Liver (tissue), 9 donors: ENCODE data around the gene PRR16. TPM values are rescaled to one million over a fixed set of nuclear protein-coding genes. Genes with fewer than 3 reads are reported as not detected.

Experiments
- DNase-seq: peaks from one replicate; pipeline ENCODE4 v3.0.0-alpha.2; 2017; ENCODE audit warnings: low spot score
- H3K27ac ChIP-seq, 2 donors: one replicate each; pipeline ENCODE4 v1.7.0; 2013; ENCODE audit warnings: inconsistent platforms in 2 of 2, low read length in 2 of 2, control low read depth in 1 of 2, low read depth in 1 of 2, mild to moderate bottlenecking in 1 of 2
- H3K27me3 ChIP-seq, 4 donors: one replicate each; pipeline versions ENCODE4 v1.6.1 to v1.7.0; 2013; ENCODE audit warnings: low read length in 3 of 4, inconsistent platforms in 1 of 4, mild to moderate bottlenecking in 1 of 4, moderate library complexity in 1 of 4; ENCODE audit not compliant: control insufficient read depth in 4 of 4, insufficient read depth in 4 of 4
- H3K36me3 ChIP-seq, 4 donors: one replicate each; pipeline versions ENCODE4 v1.6.1 to v1.7.0; 2013; ENCODE audit warnings: low read length in 3 of 4, mild to moderate bottlenecking in 3 of 4, low read depth in 1 of 4, moderate library complexity in 1 of 4; ENCODE audit not compliant: control insufficient read depth in 4 of 4, insufficient read depth in 3 of 4
- H3K4me1 ChIP-seq, 4 donors: one replicate each; pipeline versions ENCODE4 v1.6.1 to v1.7.0; 2013; ENCODE audit warnings: low read length in 3 of 4, mild to moderate bottlenecking in 3 of 4, moderate library complexity in 1 of 4; ENCODE audit not compliant: control insufficient read depth in 4 of 4, insufficient read depth in 4 of 4
- H3K4me3 ChIP-seq, 3 donors: one replicate each; pipeline versions ENCODE4 v1.6.1 to v1.7.0; 2013; ENCODE audit warnings: low read length in 3 of 3, control low read depth in 1 of 3, low read depth in 1 of 3, mild to moderate bottlenecking in 1 of 3
- H3K9ac ChIP-seq, 2 donors: one replicate each; pipeline ENCODE4 v1.7.0; 2013; ENCODE audit warnings: low read length in 2 of 2, mild to moderate bottlenecking in 2 of 2, moderate library complexity in 2 of 2, control low read depth in 1 of 2, low read depth in 1 of 2
- H3K9me3 ChIP-seq, 4 donors: one replicate each; pipeline versions ENCODE4 v1.6.1 to v1.7.0; 2013; ENCODE audit warnings: low read length in 3 of 4; ENCODE audit not compliant: control insufficient read depth in 4 of 4
- CTCF ChIP-seq: fragments of 150-350 bp; IDR thresholded peaks from 2 replicates; pipeline ENCODE4 v1.5.1; 2017; ENCODE audit warnings: improper control_type of control experiment, low read depth, low read length; ENCODE audit not compliant: missing input control
- FOXA2 ChIP-seq: IDR thresholded peaks from 2 replicates; pipeline ENCODE4 v1.6.1; 2016; ENCODE audit warnings: antibody characterized with exemption
- HNF4G ChIP-seq: IDR thresholded peaks from 2 replicates; pipeline ENCODE4 v1.6.1; 2016; ENCODE audit warnings: antibody characterized with exemption
- JUND ChIP-seq, 2 donors: IDR thresholded peaks; 2 replicates each; pipeline ENCODE4 v1.6.1; 2016; ENCODE audit warnings: antibody characterized with exemption in 2 of 2
- MAX ChIP-seq: IDR thresholded peaks from 2 replicates; pipeline ENCODE4 v1.6.1; 2016; ENCODE audit warnings: antibody characterized with exemption
- NR2F2 ChIP-seq: IDR thresholded peaks from 2 replicates; pipeline ENCODE4 v1.6.1; 2016; ENCODE audit warnings: antibody characterized with exemption
- RAD21 ChIP-seq, 2 donors: IDR thresholded peaks; 2 replicates each; pipeline ENCODE4 v1.6.1; 2016; ENCODE audit warnings: antibody characterized with exemption in 2 of 2, mild to moderate bottlenecking in 2 of 2
- REST ChIP-seq: IDR thresholded peaks from 2 replicates; pipeline ENCODE4 v1.6.1; 2016; ENCODE audit warnings: antibody characterized with exemption, mild to moderate bottlenecking
- RXRA ChIP-seq, 2 donors: IDR thresholded peaks; 2 replicates each; pipeline ENCODE4 v1.6.1; 2017 to 2018; ENCODE audit warnings: antibody characterized with exemption in 2 of 2, mild to moderate bottlenecking in 1 of 2
- TAF1 ChIP-seq: conservative IDR thresholded peaks from 2 replicates; pipeline ENCODE4 v1.6.1; 2016; ENCODE audit warnings: antibody characterized with exemption, mild to moderate bottlenecking
- YY1 ChIP-seq: IDR thresholded peaks from 2 replicates; pipeline ENCODE4 v1.6.1; 2016; ENCODE audit warnings: antibody characterized with exemption, mild to moderate bottlenecking
- ZBTB33 ChIP-seq: IDR thresholded peaks from 2 replicates; pipeline ENCODE4 v1.6.1; 2016; ENCODE audit warnings: antibody characterized with exemption
- WGBS: extraction: QIAGEN DNeasy Blood & Tissue Kit; methylation state at CpG from one replicate; pipeline ENCODE4 v1.1.7; 2013; 5-methylcytosine and 5-hydroxymethylcytosine counted together
- polyA plus RNA-seq, 2 donors: library from polyadenylated mRNA; stranded (reverse) in 1 of 2; unstranded in 1 of 2; fragments of 200-250 nt in 1 of 2; fragments of >200 nt in 1 of 2; fragmentation: Nextera tagmentation in 1 of 2; extraction: Ambion mirVana in 1 of 2; gene quantifications; one replicate each; pipeline versions ENCODE4 v1.2.1 to v1.2.3, GENCODE V29; 2013 to 2015
- total RNA-seq, 2 donors: library from RNA; depleted of rRNA; stranded (reverse); fragments of >200 nt; gene quantifications; one replicate each; pipeline ENCODE4 v1.2.3, GENCODE V29; 2014
- donor health status: healthy.
- donor health status: healthy.
- donor health status: healthy.
- donor health status: healthy.
- donor health status: healthy.

PRR16 gene
- total and polyA plus RNA-seq, 4 donors, result 0.14 to 0.42 (median 0.21) TPM

GRCh38 chr5:120640778-120641177 is 176.7 kb downstream of the PRR16 start (continued):
- TF ChIP-seq REST (no peak), HNF4G (no peak), YY1 (no peak), MAX (no peak), NR2F2 (no peak)

- Histone ChIP-seq H3K9me3 (no peaks in the 10 kb centered on the region), H3K36me3 (no peaks in the 10 kb centered on the region), H3K9ac (no peak overlapping the region), H3K4me3 (no peak overlapping the region), H3K27ac (no peak overlapping the region), H3K27me3 (peaks cover 0 to 3% (median 0%) of the 10 kb centered on the region in 4 donors), H3K4me1 (no peaks in the 10 kb centered on the region)
- no peak for DNase-seq
- TF ChIP-seq JUND (IDR thresholded peaks at IDR 0.05), result no peak
- no peak for TF ChIP-seq CTCF
- no peak for TF ChIP-seq TAF1
- TF ChIP-seq HNF4G, result no peak
- TF ChIP-seq FOXA2, result no peak
- TF ChIP-seq MAX, result no peak
- no peak for TF ChIP-seq NR2F2
- TF ChIP-seq YY1, result no peak
- no peak for TF ChIP-seq ZBTB33
- TF ChIP-seq RXRA (IDR thresholded peaks at IDR 0.05), result no peak
Measured at GRCh38 chr5:120644516-120644915, 180.4 kb downstream of the PRR16 start.

- Histone ChIP-seq H3K4me1 (no peaks in the 10 kb centered on the region), H3K9ac (no peak overlapping the region), H3K9me3 (no peaks in the 10 kb centered on the region), H3K27me3 (no peaks in the 10 kb centered on the region), H3K4me3 (no peak overlapping the region), H3K36me3 (no peaks in the 10 kb centered on the region), H3K27ac (no peak overlapping the region)
- no peak for TF ChIP-seq YY1
- TF ChIP-seq TAF1, result no peak
- peak; percentile 40 for TF ChIP-seq CTCF
- peak; percentile 62 to 75 for TF ChIP-seq RAD21 (IDR thresholded peaks at IDR 0.05)
- WGBS, result 34% methylated on average over 5 of the region's 5 CpGs
- DNase-seq, result peak; percentile 39
Measured at GRCh38 chr5:120655828-120656435, 191.8 kb downstream of the PRR16 start.
